Ishikawa (cell line): ENCODE results near the gene KIF13A.

Experiments used
- EGR1 ChIP-seq: IDR thresholded peaks from 2 replicates; pipeline ENCODE4 v1.6.1; 2012
- EP300 ChIP-seq: IDR thresholded peaks from 2 replicates; pipeline ENCODE4 v1.6.1; 2012; ENCODE audit warnings: borderline replicate concordance
- NFIC ChIP-seq: IDR thresholded peaks from 2 replicates; pipeline ENCODE4 v1.6.1; 2012
- RAD21 ChIP-seq: IDR thresholded peaks from 2 replicates; pipeline ENCODE4 v1.6.1; 2012; ENCODE audit warnings: low read depth
- TCF12 ChIP-seq: IDR thresholded peaks from 2 replicates; pipeline ENCODE4 v1.6.1; 2012; ENCODE audit warnings: low read depth
- YY1 ChIP-seq: IDR thresholded peaks from 2 replicates; pipeline ENCODE4 v1.6.1; 2012; ENCODE audit warnings: low read depth
- TF ChIP-seq, protein P1 (sequence below): IDR thresholded peaks from 2 replicates; pipeline ENCODE4 v1.6.1; 2012; ENCODE audit warnings: low read depth, mild to moderate bottlenecking

GRCh38 chr6:17964633-17965032, 22.8 kb downstream of the KIF13A start:
- TF ChIP-seq RAD21 = no peak
- no peak for TF ChIP-seq EP300
- no peak for TF ChIP-seq EGR1
- TF ChIP-seq, protein P1, sequence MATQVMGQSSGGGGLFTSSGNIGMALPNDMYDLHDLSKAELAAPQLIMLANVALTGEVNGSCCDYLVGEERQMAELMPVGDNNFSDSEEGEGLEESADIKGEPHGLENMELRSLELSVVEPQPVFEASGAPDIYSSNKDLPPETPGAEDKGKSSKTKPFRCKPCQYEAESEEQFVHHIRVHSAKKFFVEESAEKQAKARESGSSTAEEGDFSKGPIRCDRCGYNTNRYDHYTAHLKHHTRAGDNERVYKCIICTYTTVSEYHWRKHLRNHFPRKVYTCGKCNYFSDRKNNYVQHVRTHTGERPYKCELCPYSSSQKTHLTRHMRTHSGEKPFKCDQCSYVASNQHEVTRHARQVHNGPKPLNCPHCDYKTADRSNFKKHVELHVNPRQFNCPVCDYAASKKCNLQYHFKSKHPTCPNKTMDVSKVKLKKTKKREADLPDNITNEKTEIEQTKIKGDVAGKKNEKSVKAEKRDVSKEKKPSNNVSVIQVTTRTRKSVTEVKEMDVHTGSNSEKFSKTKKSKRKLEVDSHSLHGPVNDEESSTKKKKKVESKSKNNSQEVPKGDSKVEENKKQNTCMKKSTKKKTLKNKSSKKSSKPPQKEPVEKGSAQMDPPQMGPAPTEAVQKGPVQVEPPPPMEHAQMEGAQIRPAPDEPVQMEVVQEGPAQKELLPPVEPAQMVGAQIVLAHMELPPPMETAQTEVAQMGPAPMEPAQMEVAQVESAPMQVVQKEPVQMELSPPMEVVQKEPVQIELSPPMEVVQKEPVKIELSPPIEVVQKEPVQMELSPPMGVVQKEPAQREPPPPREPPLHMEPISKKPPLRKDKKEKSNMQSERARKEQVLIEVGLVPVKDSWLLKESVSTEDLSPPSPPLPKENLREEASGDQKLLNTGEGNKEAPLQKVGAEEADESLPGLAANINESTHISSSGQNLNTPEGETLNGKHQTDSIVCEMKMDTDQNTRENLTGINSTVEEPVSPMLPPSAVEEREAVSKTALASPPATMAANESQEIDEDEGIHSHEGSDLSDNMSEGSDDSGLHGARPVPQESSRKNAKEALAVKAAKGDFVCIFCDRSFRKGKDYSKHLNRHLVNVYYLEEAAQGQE = no peak
- TF ChIP-seq YY1 = no peak
- no peak for TF ChIP-seq NFIC
- no peak for TF ChIP-seq TCF12
